GM12872 (cell line): ENCODE data around the gene RAVER1.

ENCODE experiments used
- TF ChIP-seq, protein P1 (sequence below): IDR thresholded peaks from 3 replicates; pipeline ENCODE4 v1.5.1; 2011; ENCODE audit warnings: low read depth, mild to moderate bottlenecking, low read length, moderate library complexity; ENCODE audit not compliant: insufficient read depth

The RAVER1 gene

DNA sequence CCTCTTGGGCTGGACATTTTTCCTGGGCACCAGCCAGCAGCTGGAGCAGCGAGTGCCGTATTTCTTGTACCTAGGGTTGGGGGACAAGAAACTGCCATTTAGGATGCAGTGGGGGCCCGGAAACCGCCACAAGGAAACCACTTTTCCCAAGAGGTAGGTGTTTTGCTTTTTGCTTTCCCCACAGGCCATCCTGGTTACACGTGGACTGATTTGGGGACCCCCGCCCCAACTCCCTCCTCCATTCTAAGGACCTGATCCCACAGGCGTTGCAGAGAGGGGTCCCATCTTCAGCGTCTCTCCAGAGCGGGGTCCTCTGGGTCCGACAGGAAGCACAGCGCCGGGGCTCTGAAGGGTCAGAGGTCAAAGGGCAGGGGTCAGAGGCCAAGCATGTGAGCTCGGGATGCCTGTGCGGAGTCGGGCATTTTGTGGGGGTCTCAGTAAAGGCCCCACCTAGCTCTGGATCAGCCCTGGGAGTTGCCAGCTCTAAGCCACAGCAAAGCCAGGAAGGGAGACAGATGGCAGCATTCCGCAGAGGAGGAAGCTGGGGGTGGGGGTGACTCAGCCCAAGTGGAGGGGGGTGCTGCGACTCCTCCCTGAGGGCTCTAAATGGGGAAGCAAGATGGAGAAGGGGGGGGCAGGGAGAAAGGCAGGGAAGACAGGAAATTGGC lies 28.1 kb downstream of the RAVER1 start:
- TF ChIP-seq, protein P1, sequence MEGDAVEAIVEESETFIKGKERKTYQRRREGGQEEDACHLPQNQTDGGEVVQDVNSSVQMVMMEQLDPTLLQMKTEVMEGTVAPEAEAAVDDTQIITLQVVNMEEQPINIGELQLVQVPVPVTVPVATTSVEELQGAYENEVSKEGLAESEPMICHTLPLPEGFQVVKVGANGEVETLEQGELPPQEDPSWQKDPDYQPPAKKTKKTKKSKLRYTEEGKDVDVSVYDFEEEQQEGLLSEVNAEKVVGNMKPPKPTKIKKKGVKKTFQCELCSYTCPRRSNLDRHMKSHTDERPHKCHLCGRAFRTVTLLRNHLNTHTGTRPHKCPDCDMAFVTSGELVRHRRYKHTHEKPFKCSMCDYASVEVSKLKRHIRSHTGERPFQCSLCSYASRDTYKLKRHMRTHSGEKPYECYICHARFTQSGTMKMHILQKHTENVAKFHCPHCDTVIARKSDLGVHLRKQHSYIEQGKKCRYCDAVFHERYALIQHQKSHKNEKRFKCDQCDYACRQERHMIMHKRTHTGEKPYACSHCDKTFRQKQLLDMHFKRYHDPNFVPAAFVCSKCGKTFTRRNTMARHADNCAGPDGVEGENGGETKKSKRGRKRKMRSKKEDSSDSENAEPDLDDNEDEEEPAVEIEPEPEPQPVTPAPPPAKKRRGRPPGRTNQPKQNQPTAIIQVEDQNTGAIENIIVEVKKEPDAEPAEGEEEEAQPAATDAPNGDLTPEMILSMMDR = no peak

DNA sequence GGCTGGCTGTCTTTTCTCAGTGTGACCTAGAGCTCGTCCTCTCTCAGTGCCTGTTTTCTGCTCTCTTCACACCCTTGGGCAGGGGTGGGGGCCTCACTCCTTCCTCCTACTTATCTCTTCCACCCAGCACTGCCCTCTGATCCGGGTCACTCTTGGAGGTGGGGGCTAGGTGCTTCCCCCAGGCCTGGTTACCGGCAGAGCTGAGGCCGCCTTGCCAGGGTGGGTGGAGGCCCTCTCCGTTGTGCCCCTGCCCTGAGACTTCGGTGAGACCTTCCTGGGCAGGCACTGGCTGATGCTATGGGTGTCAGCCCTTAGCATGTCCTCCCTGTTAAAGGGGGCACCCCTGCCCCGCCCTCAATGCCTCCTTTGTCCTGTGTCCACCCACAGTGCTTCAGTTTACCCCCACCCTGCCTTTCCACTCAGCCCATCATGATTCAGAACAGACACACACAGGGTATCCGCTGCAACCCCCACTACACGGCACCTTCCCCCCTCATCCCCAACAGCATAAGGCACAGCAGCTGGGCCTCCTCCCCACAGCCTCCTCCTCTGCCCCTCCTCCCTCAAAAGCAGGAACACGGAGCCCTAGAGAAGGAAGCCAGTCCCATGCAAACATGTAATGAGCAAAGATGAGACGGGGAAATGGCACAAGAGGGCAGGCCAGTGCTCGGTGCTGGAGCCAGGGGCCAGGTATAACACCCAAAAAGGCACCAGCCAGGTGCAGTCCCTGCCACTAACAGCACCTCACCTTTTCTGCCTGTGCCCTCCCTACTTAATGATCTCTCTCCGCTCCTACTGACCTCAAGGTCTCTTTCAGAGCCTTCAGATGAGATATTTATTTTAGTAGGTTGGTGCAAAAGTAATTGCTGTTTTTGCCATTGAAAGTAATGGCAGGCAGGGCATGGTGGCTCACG lies 33.5 kb downstream of the RAVER1 start:
- TF ChIP-seq, protein P1 = no peak

GRCh38 chr19:10295847-10296591 lies 37.3 kb downstream of the RAVER1 start:
- TF ChIP-seq, protein P1 = no peak

GRCh38 chr19:10295305-10295846 lies 38.0 kb downstream of the RAVER1 start:
- TF ChIP-seq, protein P1 = peak; percentile 21; the same call in 2 of the 3 replicates

DNA sequence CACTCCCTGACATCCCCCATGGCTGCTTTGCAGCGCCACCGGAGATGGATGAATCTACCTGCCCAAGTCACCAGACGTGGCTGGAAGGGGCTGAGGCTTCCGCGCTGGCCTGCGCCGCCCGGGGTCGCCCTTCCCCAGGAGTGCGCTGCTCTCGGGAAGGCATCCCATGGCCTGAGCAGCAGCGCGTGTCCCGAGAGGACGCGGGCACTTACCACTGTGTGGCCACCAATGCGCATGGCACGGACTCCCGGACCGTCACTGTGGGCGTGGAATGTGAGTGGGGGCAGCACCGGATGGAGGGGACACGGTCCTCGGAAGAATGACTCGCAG lies 39.0 kb downstream of the RAVER1 start:
- TF ChIP-seq, protein P1 = no peak

DNA sequence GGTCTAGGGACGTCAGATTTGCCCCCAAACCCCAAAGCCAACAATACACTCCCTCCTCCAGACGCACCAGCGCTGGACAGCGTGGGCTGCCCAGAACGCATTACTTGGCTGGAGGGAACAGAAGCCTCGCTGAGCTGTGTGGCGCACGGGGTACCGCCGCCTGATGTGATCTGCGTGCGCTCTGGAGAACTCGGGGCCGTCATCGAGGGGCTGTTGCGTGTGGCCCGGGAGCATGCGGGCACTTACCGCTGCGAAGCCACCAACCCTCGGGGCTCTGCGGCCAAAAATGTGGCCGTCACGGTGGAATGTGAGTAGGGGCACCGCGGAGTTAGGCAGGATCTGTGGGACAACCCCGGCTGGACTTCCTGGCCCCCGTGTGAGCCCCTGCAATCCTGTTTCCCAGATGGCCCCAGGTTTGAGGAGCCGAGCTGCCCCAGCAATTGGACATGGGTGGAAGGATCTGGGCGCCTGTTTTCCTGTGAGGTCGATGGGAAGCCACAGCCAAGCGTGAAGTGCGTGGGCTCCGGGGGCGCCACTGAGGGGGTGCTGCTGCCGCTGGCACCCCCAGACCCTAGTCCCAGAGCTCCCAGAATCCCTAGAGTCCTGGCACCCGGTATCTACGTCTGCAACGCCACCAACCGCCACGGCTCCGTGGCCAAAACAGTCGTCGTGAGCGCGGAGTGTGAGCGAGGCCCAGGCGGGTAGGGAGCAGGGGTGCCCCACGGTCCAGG lies 39.5 kb downstream of the RAVER1 start:
- TF ChIP-seq, protein P1 = no peak
